SU-DHL-6 (cell line): ENCODE data around the gene P2RY13.

Experiments
- H2AFZ ChIP-seq: fragments of 200-600 bp; sonication (generic); 2 replicates; pipeline ENCODE4 v1.6.1; 2014; ENCODE audit warnings: low read depth, mild to moderate bottlenecking, moderate library complexity, mixed read lengths, antibody characterized with exemption, low read length; ENCODE audit not compliant: severe bottlenecking
- H3F3A ChIP-seq: fragments of 200-600 bp; shearing (Covaris generic); 2 replicates; pipeline ENCODE4 v1.6.0; 2016; ENCODE audit warnings: antibody characterized with exemption, mild to moderate bottlenecking; ENCODE audit not compliant: insufficient read depth
- H3K27ac ChIP-seq: fragments of 200-600 bp; sonication (generic); 2 replicates; pipeline ENCODE4 v1.5.1; 2016; ENCODE audit warnings: low read depth, mild to moderate bottlenecking, low read length, moderate library complexity, mixed read lengths
- H3K27me3 ChIP-seq: fragments of 200-600 bp; sonication (generic), shearing (Covaris generic); 2 replicates; pipeline ENCODE4 v1.6.0; 2014; ENCODE audit warnings: mild to moderate bottlenecking, low read length
- H3K36me3 ChIP-seq: fragments of 200-600 bp; sonication (generic); 2 replicates; pipeline ENCODE4 v1.6.1; 2014; ENCODE audit warnings: mild to moderate bottlenecking, low read length, mixed read lengths
- H3K4me2 ChIP-seq: fragments of 300-600, 200-600 bp; shearing (Covaris generic), sonication (generic); 2 replicates; pipeline ENCODE4 v1.6.0; 2014; ENCODE audit warnings: low read length, low read depth, mild to moderate bottlenecking; ENCODE audit not compliant: poor library complexity, severe bottlenecking
- H3K4me3 ChIP-seq: fragments of 200-600 bp; sonication (generic); 2 replicates; pipeline ENCODE4 v1.5.1; 2014; ENCODE audit warnings: antibody characterized with exemption, low read length, mild to moderate bottlenecking, mixed read lengths; ENCODE audit not compliant: insufficient read depth, poor library complexity, severe bottlenecking
- H3K79me2 ChIP-seq: fragments of 200-600 bp; sonication (generic); 2 replicates; pipeline ENCODE4 v1.6.1; 2014; ENCODE audit warnings: mild to moderate bottlenecking, low read length, moderate library complexity; ENCODE audit not compliant: insufficient read depth
- H3K9ac ChIP-seq: fragments of 200-600 bp; sonication (generic); 2 replicates; pipeline ENCODE4 v1.7.0; 2014; ENCODE audit warnings: mild to moderate bottlenecking, low read length
- H3K9me2 ChIP-seq: fragments of 200-600 bp; sonication (generic); replicated peaks from 2 replicates; pipeline ENCODE4 v1.6.1; 2014; ENCODE audit warnings: low read length; ENCODE audit not compliant: insufficient read depth
- H3K9me3 ChIP-seq: fragments of 200-600 bp; sonication (generic); 2 replicates; pipeline ENCODE4 v1.6.1; 2014; ENCODE audit warnings: low read length, mixed read lengths; ENCODE audit not compliant: insufficient read depth
- H4K20me1 ChIP-seq: fragments of 200-600 bp; sonication (generic); 2 replicates; pipeline ENCODE4 v1.6.1; 2014; ENCODE audit warnings: low read depth, mild to moderate bottlenecking, antibody characterized with exemption, low read length, moderate library complexity, mixed read lengths
- EZH2phosphoT487 ChIP-seq: fragments of 200-600 bp; sonication (generic), shearing (Covaris generic); conservative IDR thresholded peaks from 2 replicates; pipeline ENCODE4 v1.6.1; 2018; ENCODE audit warnings: mild to moderate bottlenecking, antibody characterized with exemption, low read length, moderate library complexity, mixed read lengths
- TF ChIP-seq, protein P1 (sequence below): fragments of 200-600 bp; sonication (generic); IDR thresholded peaks from one replicate; pipeline ENCODE4 v1.5.1; 2017; ENCODE audit warnings: antibody characterized with exemption, mild to moderate bottlenecking, low read length, moderate library complexity; ENCODE audit not compliant: insufficient read depth, poor library complexity, severe bottlenecking

Gene P2RY13

DNA sequence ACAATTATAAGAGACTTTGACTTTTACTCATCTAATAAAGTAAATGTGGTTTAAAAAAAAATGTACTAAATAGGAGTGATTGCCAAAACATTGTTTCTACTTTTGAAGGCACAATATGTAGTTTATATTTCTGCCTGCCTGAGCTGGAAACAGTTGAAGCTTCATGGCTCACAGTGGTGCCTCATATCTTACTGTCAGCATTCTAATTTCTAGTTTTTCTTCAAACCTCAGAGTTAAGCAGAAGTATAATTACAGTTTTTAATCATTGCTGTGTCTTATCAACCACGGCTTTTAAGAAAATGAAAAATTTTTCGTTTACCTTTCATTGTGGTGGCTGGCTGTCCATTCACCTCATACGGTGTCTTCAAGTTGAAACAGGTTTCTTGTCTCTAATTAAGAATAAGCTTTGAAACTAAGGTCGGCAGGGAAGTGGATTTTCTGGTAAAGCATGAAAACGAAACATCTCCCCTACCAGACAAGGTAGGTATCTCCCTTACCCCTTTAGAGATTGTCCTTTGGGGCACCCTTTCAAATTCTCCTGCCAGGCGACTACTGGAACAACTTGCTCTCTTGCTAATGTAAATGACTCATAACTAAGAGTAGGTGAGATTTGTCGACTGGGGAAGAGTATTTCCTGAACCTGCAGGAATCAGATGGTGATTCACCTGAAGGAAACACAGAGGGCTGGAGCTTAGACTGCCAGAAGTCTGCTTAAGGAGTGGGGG is 12.9 kb downstream of the P2RY13 start, which contains the start of gene GPR87:
GPR87 (minus strand) TSS at position 554 of the 725 bp plus-strand sequence. CDS start 16,720 bp downstream, outside the sequence.
- Histone ChIP-seq H3K9ac (no peak within 1 kb of the TSS), H3K27me3 (no peaks in the 10 kb centered on the region), H3K27ac (no peak within 1 kb of the TSS), H4K20me1 (no peaks in the 10 kb centered on the region), H3F3A (no peaks in the 10 kb centered on the region), H2AFZ (no peak within 1 kb of the TSS), H3K36me3 (no peaks in the 10 kb centered on the region), H3K9me3 (no peaks in the 10 kb centered on the region), H3K79me2 (no peaks in the 10 kb centered on the region), H3K9me2 (no peaks in the 10 kb centered on the region), H3K4me3 (no peak within 1 kb of the TSS), H3K4me2 (no peak within 1 kb of the TSS)
- TF ChIP-seq EZH2phosphoT487 = no peak
- TF ChIP-seq, protein P1, sequence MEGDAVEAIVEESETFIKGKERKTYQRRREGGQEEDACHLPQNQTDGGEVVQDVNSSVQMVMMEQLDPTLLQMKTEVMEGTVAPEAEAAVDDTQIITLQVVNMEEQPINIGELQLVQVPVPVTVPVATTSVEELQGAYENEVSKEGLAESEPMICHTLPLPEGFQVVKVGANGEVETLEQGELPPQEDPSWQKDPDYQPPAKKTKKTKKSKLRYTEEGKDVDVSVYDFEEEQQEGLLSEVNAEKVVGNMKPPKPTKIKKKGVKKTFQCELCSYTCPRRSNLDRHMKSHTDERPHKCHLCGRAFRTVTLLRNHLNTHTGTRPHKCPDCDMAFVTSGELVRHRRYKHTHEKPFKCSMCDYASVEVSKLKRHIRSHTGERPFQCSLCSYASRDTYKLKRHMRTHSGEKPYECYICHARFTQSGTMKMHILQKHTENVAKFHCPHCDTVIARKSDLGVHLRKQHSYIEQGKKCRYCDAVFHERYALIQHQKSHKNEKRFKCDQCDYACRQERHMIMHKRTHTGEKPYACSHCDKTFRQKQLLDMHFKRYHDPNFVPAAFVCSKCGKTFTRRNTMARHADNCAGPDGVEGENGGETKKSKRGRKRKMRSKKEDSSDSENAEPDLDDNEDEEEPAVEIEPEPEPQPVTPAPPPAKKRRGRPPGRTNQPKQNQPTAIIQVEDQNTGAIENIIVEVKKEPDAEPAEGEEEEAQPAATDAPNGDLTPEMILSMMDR = no peak

DNA sequence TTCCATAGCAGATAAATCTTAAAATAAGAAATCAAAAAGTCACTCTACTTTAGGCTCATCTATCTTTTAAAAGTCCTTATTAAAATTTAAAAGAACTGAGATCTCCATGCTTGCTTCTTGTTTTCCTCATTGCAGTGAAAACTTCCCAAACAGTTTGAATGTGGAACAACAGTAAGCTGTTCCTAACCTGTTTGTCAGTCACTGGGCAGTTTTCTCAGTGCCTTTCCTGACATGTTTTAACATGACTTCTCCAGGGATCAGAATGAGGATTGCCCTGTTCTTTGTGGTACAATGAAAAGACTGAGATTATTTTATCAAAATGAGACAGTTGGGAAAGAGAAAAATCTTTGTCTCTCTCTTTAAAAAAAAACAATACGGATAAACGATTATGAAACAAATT is 13.5 kb downstream of the P2RY13 start:
- TF ChIP-seq, protein P1 = no peak
- no peak for TF ChIP-seq EZH2phosphoT487
- H3K9ac ChIP-seq = no peak overlapping the region
- no peaks in the 10 kb centered on the region for H3F3A ChIP-seq
- no peaks in the 10 kb centered on the region for H3K9me3 ChIP-seq
- H2AFZ ChIP-seq = no peak overlapping the region
- H4K20me1 ChIP-seq = no peaks in the 10 kb centered on the region
- H3K36me3 ChIP-seq = no peaks in the 10 kb centered on the region
- H3K79me2 ChIP-seq = no peaks in the 10 kb centered on the region
- no peak overlapping the region for H3K4me2 ChIP-seq
- H3K9me2 ChIP-seq = no peaks in the 10 kb centered on the region
- H3K4me3 ChIP-seq = no peak overlapping the region
- H3K27me3 ChIP-seq = no peaks in the 10 kb centered on the region
- no peak overlapping the region for H3K27ac ChIP-seq

DNA sequence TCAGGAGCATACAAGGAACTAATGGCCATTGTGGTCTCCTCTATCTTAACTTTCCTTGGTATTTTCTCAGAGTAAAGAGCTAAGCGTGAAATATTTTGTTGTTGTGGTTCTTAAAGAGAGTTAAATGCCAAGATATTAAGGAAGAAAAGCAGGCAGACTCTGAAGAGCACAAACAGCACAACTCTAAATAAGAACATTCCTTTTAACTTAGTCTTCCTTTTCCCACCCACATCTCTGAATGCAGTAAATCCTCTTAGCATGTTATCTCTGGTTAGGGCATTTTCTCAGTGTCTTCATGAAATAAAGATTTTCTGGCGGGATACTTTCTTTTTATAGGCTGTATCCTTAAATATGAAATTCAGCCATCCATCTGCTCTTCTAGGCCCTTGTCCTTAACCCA is 14.2 kb downstream of the P2RY13 start:
- no peak overlapping the region for H3K27ac ChIP-seq
- H3K36me3 ChIP-seq = no peaks in the 10 kb centered on the region
- no peaks in the 10 kb centered on the region for H3F3A ChIP-seq
- H3K4me3 ChIP-seq = no peak overlapping the region
- no peak overlapping the region for H2AFZ ChIP-seq
- no peaks in the 10 kb centered on the region for H3K9me2 ChIP-seq
- H3K9ac ChIP-seq = no peak overlapping the region
- no peaks in the 10 kb centered on the region for H4K20me1 ChIP-seq
- no peak overlapping the region for H3K4me2 ChIP-seq
- H3K9me3 ChIP-seq = no peaks in the 10 kb centered on the region
- no peaks in the 10 kb centered on the region for H3K79me2 ChIP-seq
- H3K27me3 ChIP-seq = no peaks in the 10 kb centered on the region
- TF ChIP-seq, protein P1 = no peak
- no peak for TF ChIP-seq EZH2phosphoT487
